ENCODE data around the gene GPX4. TPM values are rescaled to one million over a fixed set of nuclear protein-coding genes. Genes with fewer than 3 reads are reported as not detected.

Gene GPX4
- total and polyA plus RNA-seq, 2 of the 13 experiments (the other 11 are each of a cell fraction or from before 2014, with no cell fraction given) = 535 to 613 TPM

DNA sequence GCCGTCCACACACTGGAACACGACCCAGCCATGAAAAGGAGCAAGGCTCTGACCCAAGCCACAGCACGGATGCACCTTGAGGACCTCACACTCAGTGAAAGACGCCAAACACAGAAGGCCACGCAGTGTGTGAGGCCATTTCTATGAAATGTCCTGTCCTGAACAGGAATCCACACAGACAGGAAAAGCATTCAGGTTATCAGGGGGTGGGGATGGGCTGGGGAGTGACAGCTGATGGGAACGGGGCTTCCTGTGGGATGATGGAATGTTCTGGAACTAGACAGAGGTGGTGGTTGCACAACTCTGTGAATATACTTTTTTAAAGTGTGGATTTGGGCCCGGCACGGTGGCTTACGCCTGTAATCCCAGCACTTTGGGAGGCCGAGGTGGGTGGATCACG lies 30.6 kb downstream of the GPX4 start (continued):
- TF ChIP-seq RARG (CRISPR knock-in tag; IDR thresholded peaks at IDR 0.05; ENCODE audit: low read depth) = no peak

DNA sequence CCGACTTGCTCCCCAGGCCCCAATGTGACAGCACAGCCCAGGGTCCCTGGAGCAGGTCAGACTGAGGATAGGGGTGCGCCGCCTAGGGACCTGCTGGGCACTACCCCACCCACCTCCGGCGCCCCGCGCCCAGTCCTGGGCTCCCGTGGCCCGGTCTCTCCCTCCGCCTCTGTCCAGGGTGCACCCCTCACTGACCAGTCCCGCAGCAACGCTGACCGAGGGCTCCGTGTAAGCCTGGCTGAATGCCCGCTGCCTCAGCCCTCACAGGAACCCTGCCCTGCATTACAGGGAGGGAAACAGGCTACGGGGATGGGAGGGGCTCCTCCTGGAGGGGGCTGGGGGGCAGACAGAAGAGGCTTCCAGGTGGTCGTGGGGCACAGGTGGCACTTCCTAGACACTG lies 31.7 kb downstream of the GPX4 start:
- CTCF ChIA-PET (ENCODE audit: low intra/inter-chr PET ratio, low total read pairs) = no interaction called here
- no peaks in the 10 kb centered on the region for H3K27me3 ChIP-seq (ENCODE audit: control insufficient read depth in 1 of 2, insufficient read depth in 2 of 2, low read length in 2 of 2)
- FAIRE-seq = no peak
- H3K27ac ChIP-seq (ENCODE audit: extremely low read length, insufficient read depth, low read length) = no peak overlapping the region
- H3K9ac ChIP-seq (ENCODE audit: insufficient read depth, low read depth, low read length) = no peak overlapping the region
- peaks cover 2% of the 10 kb centered on the region for H3K79me2 ChIP-seq (ENCODE audit: insufficient read depth, low read length)
- no peak for DNase-seq (ENCODE audit: low spot score)
- POLR2A ChIA-PET = interaction anchor here (0.7 kb wide), 1 partner anchor 44 kb away, joined by 3 read pairs; no protein-coding TSS in a partner anchor
- peaks cover 9% of the 10 kb centered on the region; the same call in 1 of the 2 replicates for H3K4me1 ChIP-seq (ENCODE audit: insufficient read depth, low read length)
- peaks cover 1 to 6% of the 10 kb centered on the region in 2 experiments; a peak in 2 of 5 replicates for H3K36me3 ChIP-seq (replicated peaks in 1 of 2; ENCODE audit: control insufficient read depth in 1 of 2, insufficient read depth in 2 of 2, low read length in 2 of 2)
- no peaks in the 10 kb centered on the region for H3K9me3 ChIP-seq (ENCODE audit: low read length)
- in situ Hi-C loops (cut with HindIII; ENCODE audit: extremely low pct_ligation_motif_present, low pct_unique_long_range_greater_than_20kb) (no loop called here), intact Hi-C loops (cut with micrococcal nuclease; ENCODE audit: unreplicated experiment) (no loop called here)
- no peaks in the 10 kb centered on the region for H4K20me1 ChIP-seq (ENCODE audit: insufficient read depth, low read length)
- no peak overlapping the region for H2AFZ ChIP-seq (ENCODE audit: low read length)
- no peak overlapping the region for H3K4me2 ChIP-seq (ENCODE audit: low read depth, low read length)
- TF ChIP-seq AGO2 (optimal IDR thresholded peaks at IDR 0.05; ENCODE audit: low read depth, low read length) = peak; percentile 15
- TF ChIP-seq TFDP1 (CRISPR knock-in tag; IDR thresholded peaks at IDR 0.05; ENCODE audit: borderline replicate concordance) = no peak
- H3K4me3 ChIP-seq (replicated peaks in 1 of 3; ENCODE audit: insufficient read depth in 1 of 3, low read depth in 2 of 3, low read length in 3 of 3) = no peak overlapping the region
- no peak for ATAC-seq
- no TSS peak for BruUV-seq (replicated peaks)
- WGBS (ENCODE audit: low lambda C conversion rate) = 98% methylated on average over 13 of the region's 17 CpGs

DNA sequence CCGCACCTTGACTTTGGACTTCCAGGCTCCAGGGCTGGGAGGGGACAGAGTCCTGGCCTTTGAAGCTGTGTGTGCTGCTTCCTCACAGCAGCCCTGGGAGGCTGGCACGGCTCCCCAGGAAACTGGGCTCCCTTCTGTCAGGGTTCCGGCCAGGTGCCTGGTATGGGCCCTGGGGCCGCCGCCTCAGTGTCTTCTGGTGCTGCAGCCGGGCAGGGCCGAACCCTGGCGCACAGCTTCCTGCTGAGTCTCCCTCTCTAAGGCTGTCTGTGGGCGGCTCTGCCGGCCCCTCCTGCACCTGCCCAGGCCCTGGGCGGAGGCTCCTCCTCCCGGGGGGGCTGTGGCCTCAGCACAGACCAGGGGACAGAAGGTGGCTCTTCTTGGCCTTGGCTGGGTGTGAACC lies 32.4 kb downstream of the GPX4 start:
- Histone ChIP-seq H3K4me1 (ENCODE audit: insufficient read depth, low read length) (peaks cover 9% of the 10 kb centered on the region; the same call in 1 of the 2 replicates), H4K20me1 (ENCODE audit: insufficient read depth, low read length) (no peaks in the 10 kb centered on the region), H3K4me3 (replicated peaks in 1 of 3; ENCODE audit: insufficient read depth in 1 of 3, low read depth in 2 of 3, low read length in 3 of 3) (no peak overlapping the region), H3K9ac (ENCODE audit: insufficient read depth, low read depth, low read length) (no peak overlapping the region), H3K79me2 (ENCODE audit: insufficient read depth, low read length) (peaks cover 2% of the 10 kb centered on the region), H3K36me3 (replicated peaks in 1 of 2; ENCODE audit: control insufficient read depth in 1 of 2, insufficient read depth in 2 of 2, low read length in 2 of 2) (peaks cover 1 to 6% of the 10 kb centered on the region in 2 experiments; a peak in 3 of 5 replicates), H3K4me2 (ENCODE audit: low read depth, low read length) (no peak overlapping the region), H3K9me3 (ENCODE audit: low read length) (no peaks in the 10 kb centered on the region), H3K27me3 (ENCODE audit: control insufficient read depth in 1 of 2, insufficient read depth in 2 of 2, low read length in 2 of 2) (no peaks in the 10 kb centered on the region), H3K27ac (ENCODE audit: extremely low read length, insufficient read depth, low read length) (no peak overlapping the region), H2AFZ (ENCODE audit: low read length) (no peak overlapping the region)
- in situ Hi-C loops (cut with HindIII; ENCODE audit: extremely low pct_ligation_motif_present, low pct_unique_long_range_greater_than_20kb) = no loop called here
- BruUV-seq (replicated peaks) = no TSS peak
- ChIA-PET POLR2A (no interaction called here), CTCF (ENCODE audit: low intra/inter-chr PET ratio, low total read pairs) (no interaction called here)
- no CpG with 5 or more reads among the region's 12 CpGs for WGBS (ENCODE audit: low lambda C conversion rate)
- DNase-seq (ENCODE audit: low spot score) (no peak), ATAC-seq (no peak; the same call in 2 of the 3 replicates), FAIRE-seq (no peak)
- intact Hi-C loops (cut with micrococcal nuclease; ENCODE audit: unreplicated experiment) = no loop called here
- TF ChIP-seq IKZF4 (CRISPR knock-in tag; IDR thresholded peaks at IDR 0.05; ENCODE audit: borderline replicate concordance, low read depth, not compliant biosample characterization) (no peak), ZNF142 (CRISPR knock-in tag; IDR thresholded peaks at IDR 0.05) (no peak), MTA3 (CRISPR knock-in tag; IDR thresholded peaks at IDR 0.05) (no peak), BORCS8-MEF2B (CRISPR knock-in tag; IDR thresholded peaks at IDR 0.05) (no peak), KMT2B (CRISPR knock-in tag; IDR thresholded peaks at IDR 0.05) (no peak), MTF1 (CRISPR knock-in tag; IDR thresholded peaks at IDR 0.05) (no peak)
